ENCODE data around the gene MAP2K5.
"Not testable (repeated sequence)": the region's sequence is repeated elsewhere in the genome, so short reads cannot be mapped to it uniquely, and the experiment has no call there.

Gene MAP2K5

GRCh38 chr15:67605871-67606270 lies 63.4 kb downstream of the MAP2K5 start:
- DNase-seq = no peak

GRCh38 chr15:67606742-67607141 lies 64.2 kb downstream of the MAP2K5 start:
- DNase-seq = no peak

GRCh38 chr15:67607329-67607728 lies 64.8 kb downstream of the MAP2K5 start:
- no peak for DNase-seq

- no peak for DNase-seq
Measured at GRCh38 chr15:67607959-67608637, 65.6 kb downstream of the MAP2K5 start.

- DNase-seq = no peak
Measured at GRCh38 chr15:67608638-67608959, 66.1 kb downstream of the MAP2K5 start.

- DNase-seq = no peak
Measured at GRCh38 chr15:67611370-67612369, 69.2 kb downstream of the MAP2K5 start.

- DNase-seq = no peak
Measured at GRCh38 chr15:67613211-67613610, 70.7 kb downstream of the MAP2K5 start.

GRCh38 chr15:67613708-67614107 lies 71.2 kb downstream of the MAP2K5 start:
- no peak for DNase-seq

- DNase-seq = not testable (repeated sequence)
Measured at GRCh38 chr15:67615131-67615534, 72.6 kb downstream of the MAP2K5 start.

- DNase-seq = no peak
Measured at GRCh38 chr15:67618297-67618696, 75.8 kb downstream of the MAP2K5 start.

- no peak for DNase-seq
Measured at GRCh38 chr15:67622110-67622509, 79.6 kb downstream of the MAP2K5 start.

GRCh38 chr15:67632261-67632660 lies 89.8 kb downstream of the MAP2K5 start:
- DNase-seq = no peak

GRCh38 chr15:67635950-67636349 lies 93.4 kb downstream of the MAP2K5 start:
- not testable (repeated sequence) for DNase-seq

- no peak for DNase-seq
Measured at GRCh38 chr15:67639591-67639990, 97.1 kb downstream of the MAP2K5 start.

- no peak for DNase-seq
Measured at GRCh38 chr15:67641453-67641852, 99.0 kb downstream of the MAP2K5 start.

- no peak for DNase-seq
Measured at GRCh38 chr15:67646847-67647246, 104.3 kb downstream of the MAP2K5 start.

- DNase-seq = no peak
Measured at GRCh38 chr15:67652586-67652985, 110.1 kb downstream of the MAP2K5 start.

GRCh38 chr15:67660446-67660845 lies 117.9 kb downstream of the MAP2K5 start:
- DNase-seq = no peak

GRCh38 chr15:67660874-67661606 lies 118.5 kb downstream of the MAP2K5 start:
- DNase-seq = no peak

GRCh38 chr15:67670647-67671305 lies 128.3 kb downstream of the MAP2K5 start:
- no peak for DNase-seq

- DNase-seq = not testable (repeated sequence)
Measured at GRCh38 chr15:67672834-67673233, 130.3 kb downstream of the MAP2K5 start.

- no peak for DNase-seq
Measured at GRCh38 chr15:67674983-67675382, 132.5 kb downstream of the MAP2K5 start.

GRCh38 chr15:67678089-67678488 lies 135.6 kb downstream of the MAP2K5 start:
- no peak for DNase-seq

Data from activated gamma-delta T cell (primary cell).